ENCODE measurements around the gene C20orf144.

- no peak for TF ChIP-seq POLR2AphosphoS5 (IDR thresholded peaks at IDR 0.05; ENCODE audit: low read depth, low read length)
- no peak for TF ChIP-seq TAF1 (IDR thresholded peaks at IDR 0.05; ENCODE audit: borderline replicate concordance, insufficient read depth, low read length)
- TF ChIP-seq REST (IDR thresholded peaks at IDR 0.05; ENCODE audit: insufficient read depth in 1 of 2, low read depth in 2 of 2, low read length in 2 of 2): no peak
- TF ChIP-seq SIN3A (IDR thresholded peaks at IDR 0.05; ENCODE audit: borderline replicate concordance, insufficient read depth, low read length): no peak
These were observed 4.4 kb downstream of the C20orf144 start, which contains the start of gene ACTL10 for GRCh38 chr20:33666293-33667244.

Data from PFSK-1 (cell line).